ENCODE data around the gene SMCHD1.
"Not testable (repeated sequence)": the region's sequence is repeated elsewhere in the genome, so short reads cannot be mapped to it uniquely, and the experiment has no call there.

SMCHD1 gene

GRCh38 chr18:2660849-2661248, 5.3 kb downstream of the SMCHD1 start:
- DNase-seq = not testable (repeated sequence)

DNA sequence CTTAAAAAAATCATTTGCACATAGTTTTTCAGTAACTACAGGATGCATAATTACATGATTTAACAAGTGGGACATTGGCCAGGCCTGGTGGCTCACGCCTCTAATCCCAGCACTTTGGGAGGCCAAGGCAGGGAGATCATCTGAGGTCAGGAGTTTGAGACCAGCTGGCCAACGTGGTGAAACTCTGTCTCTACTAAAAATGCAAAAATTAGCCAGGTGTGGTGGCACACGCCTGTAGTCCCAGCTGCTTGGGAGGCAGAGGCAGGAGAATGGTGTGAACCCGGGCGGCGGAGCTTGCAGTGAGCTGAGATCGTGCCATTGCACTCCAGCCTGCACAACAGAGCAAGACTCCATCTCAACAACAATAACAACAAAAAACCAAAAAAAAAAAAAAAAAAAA, 6.8 kb downstream of the SMCHD1 start:
- DNase-seq = not testable (repeated sequence)

GRCh38 chr18:2662990-2663389, 7.5 kb downstream of the SMCHD1 start:
- no peak for DNase-seq

GRCh38 chr18:2672410-2672809, 16.9 kb downstream of the SMCHD1 start:
- DNase-seq = no peak

GRCh38 chr18:2672872-2673271, 17.3 kb downstream of the SMCHD1 start:
- DNase-seq = no peak

GRCh38 chr18:2678933-2679332, 23.4 kb downstream of the SMCHD1 start:
- DNase-seq = not testable (repeated sequence)

DNA sequence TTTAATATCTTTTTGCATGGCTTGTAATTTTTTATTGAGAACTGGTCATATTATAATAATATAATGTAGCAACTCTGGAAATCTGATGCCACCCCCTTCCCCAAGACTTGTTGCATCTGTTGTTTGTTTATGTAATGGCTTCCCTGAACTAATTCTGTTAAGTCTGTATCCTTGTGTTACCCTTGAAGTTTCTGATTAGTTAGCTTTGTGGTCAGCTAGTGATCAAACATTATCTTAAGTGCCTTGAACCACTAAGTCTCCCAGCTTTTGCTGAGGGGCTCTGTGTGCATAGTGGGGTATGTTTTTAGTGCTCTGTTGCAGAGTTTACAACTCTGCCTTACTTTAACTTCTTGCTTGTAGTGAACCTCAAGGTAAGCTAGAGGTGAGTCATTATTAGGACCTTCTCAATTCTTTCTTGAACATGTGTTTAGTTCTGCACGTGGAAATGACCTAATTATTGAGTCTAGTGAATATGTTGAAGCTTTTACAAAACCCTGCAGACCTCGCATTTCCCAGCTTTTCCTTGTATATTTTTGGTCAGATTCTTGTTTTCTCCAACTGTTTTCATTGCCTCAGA, 24.8 kb downstream of the SMCHD1 start:
- no peak for DNase-seq

GRCh38 chr18:2681993-2682603, 26.6 kb downstream of the SMCHD1 start:
- no peak for DNase-seq

DNA sequence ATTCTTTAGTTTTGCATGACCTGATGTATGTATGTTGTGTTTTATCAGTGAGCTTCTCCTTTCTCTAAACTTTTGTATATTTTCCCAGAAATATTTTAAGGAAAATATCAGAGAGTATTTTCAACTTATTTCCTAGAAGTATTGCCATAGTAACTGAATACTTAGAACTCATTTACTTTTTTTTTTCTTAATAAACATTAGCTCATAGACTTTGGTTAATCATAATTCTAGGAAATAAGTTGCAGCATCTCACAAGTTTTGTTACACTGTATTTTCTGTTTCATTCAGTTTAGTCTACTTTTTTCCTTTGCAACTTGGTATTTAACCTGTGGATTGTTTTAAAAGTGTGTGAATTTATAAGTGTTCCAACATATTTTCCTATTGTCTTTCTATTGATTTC, 27.5 kb downstream of the SMCHD1 start:
- no peak for DNase-seq

- DNase-seq = no peak
Observed at GRCh38 chr18:2686349-2686968, 30.9 kb downstream of the SMCHD1 start.

- DNase-seq = no peak
Observed at GRCh38 chr18:2687390-2688001, 32.0 kb downstream of the SMCHD1 start.

DNA sequence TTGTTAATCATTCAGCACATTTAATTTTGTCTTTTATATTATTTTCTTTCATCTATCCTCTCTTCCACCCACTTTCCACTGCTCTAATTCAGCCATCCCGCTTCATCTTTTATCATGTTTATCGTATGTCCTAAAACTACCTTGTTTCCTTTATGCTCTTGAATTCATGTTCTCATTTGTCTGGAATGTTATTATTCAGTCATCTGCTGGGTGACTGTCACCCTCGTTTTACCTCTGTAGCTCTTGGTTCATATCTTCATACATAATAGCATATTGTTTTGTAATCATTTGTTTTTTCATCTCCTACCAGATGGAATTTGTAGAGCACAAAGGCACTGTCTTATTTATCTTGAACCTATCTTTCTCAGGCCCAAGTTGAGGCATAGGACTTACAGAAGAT, 37.0 kb downstream of the SMCHD1 start:
- no peak for DNase-seq

GRCh38 chr18:2697184-2697583, 41.7 kb downstream of the SMCHD1 start:
- no peak for DNase-seq

GRCh38 chr18:2699001-2699400, 43.5 kb downstream of the SMCHD1 start:
- DNase-seq = no peak

GRCh38 chr18:2704541-2704940, 49.0 kb downstream of the SMCHD1 start:
- DNase-seq = no peak

- no peak for DNase-seq
Observed at GRCh38 chr18:2706903-2707302, 51.4 kb downstream of the SMCHD1 start.

GRCh38 chr18:2707551-2708168, 52.1 kb downstream of the SMCHD1 start:
- DNase-seq = no peak

DNA sequence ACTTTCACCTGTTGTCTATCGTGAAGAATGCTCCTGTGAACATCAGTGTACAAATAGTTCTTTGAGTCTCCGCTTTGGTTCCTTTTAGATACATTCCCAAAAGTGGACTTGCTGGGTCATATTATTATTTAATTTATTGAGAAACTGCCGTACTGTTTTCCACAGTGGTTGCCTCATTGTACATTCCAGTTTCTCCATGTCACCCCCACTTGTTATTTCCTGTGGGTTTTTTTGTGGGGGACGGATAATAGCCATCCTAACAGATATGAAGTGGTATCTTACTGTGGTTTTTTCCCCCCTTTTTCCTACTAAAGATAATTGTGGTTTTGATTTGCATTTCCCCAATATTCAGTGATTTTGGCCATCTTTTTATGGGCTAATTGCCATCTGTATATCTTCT, 53.8 kb downstream of the SMCHD1 start:
- DNase-seq = no peak

DNA sequence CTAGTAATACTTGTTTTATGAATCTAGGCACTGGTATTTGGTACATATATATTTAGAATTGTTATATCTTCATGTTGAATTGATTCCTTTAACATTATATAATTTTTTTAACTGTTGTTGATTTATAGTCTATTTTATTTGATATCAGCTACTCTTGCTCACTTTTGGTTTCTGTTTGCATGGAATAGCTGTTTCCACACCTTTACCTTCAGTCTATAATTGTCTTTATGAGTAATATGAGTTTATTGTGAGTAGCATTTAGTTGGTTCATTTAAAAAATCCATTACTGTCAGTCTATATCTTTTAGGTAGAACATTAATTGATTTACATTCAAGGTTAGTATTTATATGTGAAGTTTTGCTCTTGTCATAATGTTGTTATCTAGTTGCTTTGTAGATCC, 58.6 kb downstream of the SMCHD1 start:
- DNase-seq = no peak

GRCh38 chr18:2715990-2716389, 60.5 kb downstream of the SMCHD1 start:
- no peak for DNase-seq

DNA sequence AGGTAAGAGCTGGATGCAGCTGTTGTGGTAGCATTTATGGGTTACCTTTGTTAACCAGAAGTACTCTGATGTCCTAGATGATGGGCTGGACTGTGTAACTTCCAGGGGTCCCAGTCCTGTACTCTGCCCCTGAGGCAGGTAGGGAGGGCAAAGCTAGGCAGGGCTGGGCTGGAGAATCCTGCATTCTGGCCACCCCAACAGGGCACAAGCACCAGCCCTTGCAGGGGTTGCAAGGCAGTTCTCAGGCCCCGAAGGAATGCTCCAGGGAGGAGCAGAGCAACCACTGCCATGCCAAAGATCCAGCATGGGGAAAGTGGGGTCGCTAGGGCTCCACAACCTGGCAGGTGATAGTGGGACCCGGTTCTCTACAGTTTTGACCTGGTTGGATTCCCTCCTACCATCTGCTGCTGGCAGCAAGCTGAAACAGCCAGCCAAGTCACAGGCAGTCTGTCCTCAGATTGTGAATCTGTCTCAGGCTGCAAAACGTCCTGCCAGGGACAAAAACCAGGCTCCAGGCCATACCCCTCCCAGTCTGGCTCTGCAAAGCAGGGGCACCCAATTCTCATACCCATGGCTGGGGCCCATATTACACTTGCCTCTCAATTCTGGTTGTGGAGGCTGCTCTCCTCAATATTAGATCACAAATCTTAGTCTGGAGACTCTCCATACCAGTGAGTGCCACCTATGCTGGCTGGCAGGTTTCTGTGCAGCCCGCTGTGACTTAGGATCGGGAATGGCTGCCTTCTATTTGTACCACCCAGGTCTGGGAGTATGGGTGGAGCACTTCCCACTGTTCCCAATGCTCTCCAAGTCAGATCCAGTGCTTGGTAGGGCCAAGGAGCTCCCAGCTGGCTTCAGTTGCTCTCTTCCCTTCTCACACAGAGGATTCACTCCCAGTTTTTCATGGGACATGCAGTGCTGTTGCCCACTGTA, 61.1 kb downstream of the SMCHD1 start:
- no peak for DNase-seq

DNA sequence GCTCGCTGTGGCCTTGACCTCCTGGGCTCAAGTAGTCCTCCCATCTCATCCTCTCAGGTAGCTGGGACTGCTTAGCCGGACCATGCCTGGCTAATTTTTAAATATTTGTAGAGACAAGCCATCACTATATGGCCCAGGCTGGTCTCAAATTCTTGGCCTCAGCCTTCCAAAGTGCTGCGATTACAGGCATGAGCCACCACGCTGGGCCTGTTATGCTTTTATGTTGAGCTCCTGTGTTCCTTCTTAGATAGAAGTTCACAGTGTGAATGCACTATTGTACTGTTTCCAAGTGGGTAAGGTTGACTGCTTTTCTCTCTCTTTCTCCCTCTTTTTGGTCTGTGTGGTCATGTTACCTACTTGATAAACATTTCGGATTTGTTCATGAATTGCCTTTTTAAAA, 61.9 kb downstream of the SMCHD1 start:
- no peak for DNase-seq

GRCh38 chr18:2719040-2719439, 63.5 kb downstream of the SMCHD1 start:
- no peak for DNase-seq

Measured in activated CD4-positive, alpha-beta T cell treated with anti-CD3 and anti-CD28 coated beads, Interleukin-2, amount 50 U/mL, for 1 hour (primary cell).